Measurements from ENCODE around the gene PACC1.
A peak's percentile ranks its signal among the peaks of the same experiment; 100 is the strongest.

Gene PACC1

DNA sequence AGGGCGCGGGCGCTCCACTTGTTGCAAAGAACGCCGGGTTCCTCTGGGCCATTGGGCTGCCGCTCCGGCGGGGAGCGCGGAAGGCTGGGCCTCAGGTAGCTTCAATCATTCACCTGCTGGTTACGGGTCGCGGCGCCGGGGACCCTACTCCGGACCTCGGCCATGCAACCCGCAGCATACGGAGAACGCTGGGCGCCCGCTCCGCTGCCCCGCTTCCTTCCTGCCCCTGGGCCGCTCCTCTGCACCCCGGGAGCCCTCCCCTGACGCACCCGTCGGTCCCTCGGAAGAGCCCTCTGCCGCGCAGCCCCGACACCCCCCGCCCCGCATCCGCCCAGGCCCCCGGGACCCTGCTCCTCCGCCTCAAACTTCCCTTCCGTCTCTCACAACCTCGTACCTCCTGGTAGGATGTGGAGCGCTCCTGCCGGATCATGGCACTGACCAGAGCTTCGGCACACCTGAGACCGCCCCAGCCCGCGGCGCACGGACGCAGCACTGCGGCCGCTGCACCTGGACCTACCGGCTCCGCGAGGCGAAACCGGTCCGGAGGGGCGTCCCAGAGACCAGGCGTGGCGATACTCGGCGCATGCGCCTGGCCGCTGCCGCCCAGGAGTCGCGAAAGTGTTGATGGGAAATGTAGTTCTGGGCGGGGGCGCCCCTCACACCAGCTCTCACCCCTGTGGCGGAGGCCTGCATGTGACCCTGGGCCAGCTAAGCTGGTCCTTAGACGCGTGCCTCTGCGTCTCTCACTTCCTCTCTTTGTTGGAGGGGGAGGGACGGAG, at the start of gene PACC1:
PACC1 (minus strand) TSS at position 559 of the 779 bp plus-strand sequence; CDS start at position 430, 129 bp downstream.
- Histone ChIP-seq H3K4me1 (ENCODE audit: insufficient read depth, low read length) (peaks cover 15% of the 10 kb centered on the region), H3K36me3 (ENCODE audit: insufficient read depth, low read length) (peaks cover 6% of the 10 kb centered on the region; the same call in 1 of the 2 replicates), H3K9ac (ENCODE audit: low read depth, low read length) (peak within 1 kb of the TSS; percentile 64), H3K9me3 (ENCODE audit: control insufficient read depth, insufficient read depth, low read length) (no peaks in the 10 kb centered on the region)

DNA sequence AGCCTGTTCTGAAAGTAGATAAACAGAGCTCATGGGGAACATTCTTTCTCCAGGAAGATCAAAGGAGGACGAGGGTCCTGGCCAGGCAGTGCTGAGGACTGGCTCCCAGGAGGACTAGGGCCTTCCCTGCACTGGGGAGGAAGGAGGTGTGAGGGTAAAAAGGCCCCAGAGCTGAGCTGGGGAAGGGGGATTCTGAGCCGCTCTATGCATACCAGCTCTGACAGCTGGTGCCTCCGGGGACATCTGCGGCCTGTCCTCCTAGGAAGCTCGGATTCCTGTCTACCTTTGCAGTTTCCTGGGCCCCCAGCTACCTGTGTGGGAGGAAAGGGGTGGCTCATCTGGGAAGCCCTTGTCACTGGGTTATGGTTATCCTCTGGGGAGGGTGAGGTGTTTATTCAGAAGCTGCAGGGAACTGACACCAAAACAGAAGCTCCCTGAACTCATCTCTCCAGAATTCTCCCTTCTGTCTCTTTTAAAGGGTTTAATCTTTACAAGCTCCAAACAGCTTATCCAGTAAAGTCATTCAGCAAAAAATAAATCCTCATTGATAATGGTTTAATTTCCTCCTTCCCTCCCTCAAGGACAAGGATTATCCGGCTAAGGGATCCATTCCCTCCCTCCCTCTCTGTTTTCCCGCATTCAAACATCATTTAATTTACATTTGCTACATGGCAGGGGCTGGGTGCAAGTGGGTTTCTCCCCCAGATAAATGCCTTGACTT, 49.0 kb upstream of the PACC1 start:
- no peaks in the 10 kb centered on the region for H3K9me3 ChIP-seq (ENCODE audit: control insufficient read depth, insufficient read depth, low read length)
- H3K36me3 ChIP-seq (ENCODE audit: insufficient read depth, low read length), result no peaks in the 10 kb centered on the region
- peaks cover 11% of the 10 kb centered on the region; the same call in 1 of the 2 replicates for H3K4me1 ChIP-seq (ENCODE audit: insufficient read depth, low read length)
- no peak overlapping the region for H3K9ac ChIP-seq (ENCODE audit: low read depth, low read length)

DNA sequence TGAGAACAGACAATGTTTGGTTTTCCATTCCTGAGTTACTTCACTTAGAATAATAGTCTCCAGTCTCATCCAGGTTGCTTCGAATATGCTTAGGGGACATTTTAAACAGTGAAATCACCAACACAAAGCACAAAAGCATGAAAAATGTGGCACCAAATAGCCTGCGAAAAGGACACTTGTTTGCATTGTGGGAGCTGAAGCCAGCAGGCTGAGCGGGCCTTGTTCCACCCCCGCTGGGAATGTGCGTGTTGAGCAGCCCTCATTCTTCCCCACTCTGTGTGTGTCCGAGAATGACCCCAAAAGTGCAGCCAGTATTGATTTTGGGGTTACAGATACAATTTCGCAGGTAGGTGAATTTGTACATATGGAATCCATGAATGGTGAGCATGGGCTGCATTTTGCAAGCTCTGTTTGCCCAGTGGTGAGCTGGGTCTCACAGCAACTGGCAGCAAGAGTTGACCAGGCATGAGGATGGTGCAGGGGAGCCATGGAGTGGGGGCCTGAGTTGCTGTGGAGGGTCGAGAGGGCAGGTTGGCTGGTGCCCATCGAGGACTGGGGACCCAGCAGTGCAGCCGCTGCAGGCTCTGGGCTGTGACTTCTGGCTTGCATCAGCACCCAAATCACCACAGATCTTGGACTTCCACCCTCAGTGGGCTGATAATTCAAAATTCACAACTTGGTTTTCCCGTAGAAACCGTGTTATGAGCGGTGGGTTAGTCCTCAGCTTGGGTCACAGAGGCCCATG, 47.4 kb upstream of the PACC1 start:
- no peaks in the 10 kb centered on the region for H3K9me3 ChIP-seq (ENCODE audit: control insufficient read depth, insufficient read depth, low read length)
- H3K36me3 ChIP-seq (ENCODE audit: insufficient read depth, low read length), result no peaks in the 10 kb centered on the region
- H3K4me1 ChIP-seq (ENCODE audit: insufficient read depth, low read length), result peaks cover 11% of the 10 kb centered on the region; the same call in 1 of the 2 replicates
- no peak overlapping the region for H3K9ac ChIP-seq (ENCODE audit: low read depth, low read length)

DNA sequence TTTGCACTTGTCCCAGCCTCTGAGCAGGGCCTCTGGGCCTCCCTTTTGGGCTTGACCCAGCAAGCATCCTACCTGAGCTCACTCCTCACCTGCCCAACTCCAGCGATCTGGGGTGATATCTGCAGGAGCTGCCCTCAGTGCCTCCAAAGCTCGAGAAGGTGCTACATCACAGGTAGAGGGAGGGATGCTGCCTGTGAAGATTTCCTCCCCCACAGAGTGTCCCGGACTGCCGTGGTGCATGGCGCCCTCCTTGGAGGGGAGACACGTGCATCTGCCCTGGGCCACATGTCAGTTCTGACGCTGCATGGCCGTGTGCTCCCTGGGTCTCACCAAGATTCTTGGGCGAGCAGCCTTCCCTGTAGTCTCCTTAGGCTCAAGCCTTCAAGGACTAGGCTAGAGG, 45.7 kb upstream of the PACC1 start:
- Histone ChIP-seq H3K4me1 (ENCODE audit: insufficient read depth, low read length) (peaks cover 11% of the 10 kb centered on the region; the same call in 1 of the 2 replicates), H3K36me3 (ENCODE audit: insufficient read depth, low read length) (no peaks in the 10 kb centered on the region)

DNA sequence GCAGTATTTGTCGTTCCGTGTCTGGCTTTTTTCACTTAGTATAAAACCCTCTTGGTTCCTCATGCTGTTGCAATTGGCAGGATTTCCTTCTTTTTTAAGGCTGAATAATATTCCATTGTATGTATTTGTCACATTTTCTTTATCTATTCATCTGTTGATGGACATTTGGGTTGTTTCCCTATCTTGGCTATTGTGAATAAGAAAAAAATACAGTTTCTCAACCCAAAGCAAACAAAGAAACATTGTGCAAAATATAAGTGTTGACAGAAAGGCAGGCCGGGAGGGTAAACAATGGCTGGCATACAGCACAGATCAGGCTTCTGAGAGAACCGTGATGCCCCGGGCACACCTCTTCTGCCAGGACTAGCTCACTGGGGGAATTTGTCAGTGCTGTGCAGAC, 45.0 kb upstream of the PACC1 start:
- Histone ChIP-seq H3K9ac (ENCODE audit: low read depth, low read length) (no peak overlapping the region), H3K4me1 (ENCODE audit: insufficient read depth, low read length) (peaks cover 11% of the 10 kb centered on the region; the same call in 1 of the 2 replicates), H3K36me3 (ENCODE audit: insufficient read depth, low read length) (no peaks in the 10 kb centered on the region), H3K9me3 (ENCODE audit: control insufficient read depth, insufficient read depth, low read length) (no peaks in the 10 kb centered on the region)

More for the DNA sequence above, 45.7 kb upstream of the PACC1 start:
- H3K9me3 ChIP-seq (ENCODE audit: control insufficient read depth, insufficient read depth, low read length), result no peaks in the 10 kb centered on the region
- no peak overlapping the region for H3K9ac ChIP-seq (ENCODE audit: low read depth, low read length)

DNA sequence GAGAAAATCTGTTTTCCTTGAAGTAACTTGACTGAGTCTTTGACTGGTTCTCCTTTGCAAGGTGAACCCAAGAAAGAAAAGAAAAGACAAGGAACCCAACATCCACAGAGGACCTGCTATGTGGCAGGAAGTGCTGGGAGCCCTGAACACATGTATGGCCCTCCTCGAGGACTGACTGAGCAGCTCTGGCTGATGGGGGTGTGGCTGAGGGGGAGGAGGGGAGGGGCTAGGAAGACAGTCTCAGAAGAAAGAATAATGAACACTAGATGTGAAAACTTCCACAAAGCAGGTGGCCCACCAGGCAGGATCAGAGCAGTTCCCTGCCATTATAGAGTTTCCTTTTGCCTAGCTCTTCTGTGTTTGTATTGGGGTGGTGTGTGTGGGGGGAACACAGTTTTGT, 44.1 kb upstream of the PACC1 start:
- Histone ChIP-seq H3K36me3 (ENCODE audit: insufficient read depth, low read length) (no peaks in the 10 kb centered on the region), H3K9ac (ENCODE audit: low read depth, low read length) (no peak overlapping the region), H3K9me3 (ENCODE audit: control insufficient read depth, insufficient read depth, low read length) (no peaks in the 10 kb centered on the region), H3K4me1 (ENCODE audit: insufficient read depth, low read length) (peaks cover 8% of the 10 kb centered on the region; the same call in 1 of the 2 replicates)

DNA sequence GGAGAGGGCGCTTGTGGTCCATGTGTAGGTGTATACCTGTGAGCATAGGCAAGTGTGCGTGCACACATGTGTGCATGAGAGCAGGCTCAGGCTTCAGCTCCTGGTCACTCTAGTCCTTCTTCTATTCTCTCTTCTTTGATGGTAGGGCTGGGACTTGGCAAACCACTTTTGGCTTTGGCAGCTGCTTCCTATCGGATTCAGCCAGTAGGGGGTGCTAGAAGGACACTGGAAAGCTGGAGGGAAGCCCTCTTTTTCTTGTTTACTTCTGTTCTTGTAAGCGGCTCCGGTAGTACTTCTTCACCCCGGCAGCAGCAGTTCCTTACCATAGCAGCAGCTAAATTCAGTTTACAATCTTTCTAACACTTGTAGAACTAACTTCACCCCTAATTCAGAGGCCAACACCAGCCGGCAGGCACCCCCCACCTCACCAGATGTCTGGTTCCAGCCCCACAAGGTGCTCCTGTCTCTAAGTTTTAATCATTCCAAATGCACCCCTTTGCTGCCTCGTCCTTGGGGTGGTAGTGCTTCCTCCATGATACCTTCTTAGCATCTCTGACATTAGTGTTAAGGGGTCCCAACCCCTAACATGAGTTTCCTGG, 43.2 kb upstream of the PACC1 start:
- no peaks in the 10 kb centered on the region for H3K9me3 ChIP-seq (ENCODE audit: control insufficient read depth, insufficient read depth, low read length)
- no peaks in the 10 kb centered on the region for H3K36me3 ChIP-seq (ENCODE audit: insufficient read depth, low read length)
- no peak overlapping the region for H3K9ac ChIP-seq (ENCODE audit: low read depth, low read length)
- H3K4me1 ChIP-seq (ENCODE audit: insufficient read depth, low read length), result peaks cover 6% of the 10 kb centered on the region; the same call in 1 of the 2 replicates

DNA sequence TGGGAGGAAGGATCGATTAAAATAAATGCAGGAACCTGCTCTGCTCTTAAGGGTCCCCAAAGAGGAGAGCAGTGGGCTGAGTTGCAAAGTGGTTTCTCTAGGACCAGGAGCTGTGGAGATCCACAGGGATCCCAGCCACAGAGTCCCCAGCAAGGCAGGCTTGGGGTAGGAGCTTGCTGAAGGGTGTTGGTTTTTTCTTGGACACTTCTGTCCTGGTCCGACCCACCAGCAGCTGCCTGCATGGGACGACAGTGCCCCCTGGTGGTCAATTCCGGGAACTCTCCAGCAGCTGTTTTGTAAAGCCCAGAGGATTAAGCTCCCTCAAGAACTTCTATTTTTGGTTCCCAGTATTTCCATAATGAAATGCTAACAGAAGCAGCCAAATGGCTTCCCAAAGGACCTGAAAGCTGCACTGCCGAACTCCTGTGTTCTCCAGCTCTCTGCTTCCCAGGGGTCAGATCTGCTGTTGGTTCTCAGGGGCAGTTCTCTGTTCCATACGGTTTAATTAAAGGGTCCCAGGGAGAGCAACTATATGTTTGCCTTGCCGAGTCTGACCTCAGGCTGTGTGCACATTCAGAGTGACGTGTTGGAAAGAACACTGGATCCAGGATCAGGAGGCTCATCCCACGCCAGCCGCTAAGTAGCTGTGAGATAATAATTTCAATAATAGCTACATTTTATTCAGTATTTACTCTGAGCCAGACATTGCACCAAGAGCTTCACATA, 41.3 kb upstream of the PACC1 start:
- Histone ChIP-seq H3K4me1 (ENCODE audit: insufficient read depth, low read length) (no peaks in the 10 kb centered on the region), H3K9me3 (ENCODE audit: control insufficient read depth, insufficient read depth, low read length) (no peaks in the 10 kb centered on the region), H3K36me3 (ENCODE audit: insufficient read depth, low read length) (no peaks in the 10 kb centered on the region), H3K9ac (ENCODE audit: low read depth, low read length) (no peak overlapping the region)

DNA sequence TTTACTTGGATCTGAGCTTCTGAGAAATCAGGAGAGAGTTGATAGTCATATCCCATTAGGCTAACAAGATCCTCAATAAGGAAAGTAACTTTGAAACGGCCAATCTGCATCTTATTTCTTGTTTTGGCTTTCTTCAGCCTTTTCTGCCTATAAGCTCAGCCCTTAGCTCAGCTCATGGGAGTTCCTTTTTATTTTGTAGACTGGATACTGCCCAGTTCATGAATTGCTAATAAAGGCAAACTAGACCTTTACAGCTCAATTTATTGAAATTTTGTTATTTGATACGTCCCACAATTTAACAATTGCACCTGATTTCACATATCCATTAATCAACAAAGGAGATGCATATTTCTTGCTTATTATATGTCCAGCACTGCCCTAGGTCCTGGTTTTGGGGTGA, 40.7 kb upstream of the PACC1 start:
- Histone ChIP-seq H3K9ac (ENCODE audit: low read depth, low read length) (no peak overlapping the region), H3K4me1 (ENCODE audit: insufficient read depth, low read length) (no peaks in the 10 kb centered on the region), H3K36me3 (ENCODE audit: insufficient read depth, low read length) (no peaks in the 10 kb centered on the region), H3K9me3 (ENCODE audit: control insufficient read depth, insufficient read depth, low read length) (no peaks in the 10 kb centered on the region)

DNA sequence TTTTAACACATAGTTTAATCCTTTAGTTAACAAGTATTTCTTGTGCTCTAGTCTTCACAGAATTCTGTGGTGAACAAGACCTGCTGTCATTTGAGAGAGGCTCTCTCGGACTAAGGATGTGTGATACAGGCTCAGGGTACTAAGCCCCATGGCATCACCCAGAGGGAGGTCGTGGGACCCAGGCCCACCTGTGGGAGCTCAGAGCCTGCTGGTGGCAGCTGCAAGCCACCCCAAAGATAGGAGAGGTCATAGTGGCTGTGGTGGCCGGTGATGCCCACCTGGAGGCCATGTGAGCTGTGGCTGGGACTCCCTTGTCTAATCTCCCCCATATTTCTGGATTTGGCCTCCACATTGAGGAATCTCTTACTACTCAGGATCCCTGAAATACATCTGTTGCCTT, 40.1 kb upstream of the PACC1 start:
- H3K9me3 ChIP-seq (ENCODE audit: control insufficient read depth, insufficient read depth, low read length), result no peaks in the 10 kb centered on the region
- no peaks in the 10 kb centered on the region for H3K4me1 ChIP-seq (ENCODE audit: insufficient read depth, low read length)
- no peak overlapping the region for H3K9ac ChIP-seq (ENCODE audit: low read depth, low read length)
- H3K36me3 ChIP-seq (ENCODE audit: insufficient read depth, low read length), result no peaks in the 10 kb centered on the region

DNA sequence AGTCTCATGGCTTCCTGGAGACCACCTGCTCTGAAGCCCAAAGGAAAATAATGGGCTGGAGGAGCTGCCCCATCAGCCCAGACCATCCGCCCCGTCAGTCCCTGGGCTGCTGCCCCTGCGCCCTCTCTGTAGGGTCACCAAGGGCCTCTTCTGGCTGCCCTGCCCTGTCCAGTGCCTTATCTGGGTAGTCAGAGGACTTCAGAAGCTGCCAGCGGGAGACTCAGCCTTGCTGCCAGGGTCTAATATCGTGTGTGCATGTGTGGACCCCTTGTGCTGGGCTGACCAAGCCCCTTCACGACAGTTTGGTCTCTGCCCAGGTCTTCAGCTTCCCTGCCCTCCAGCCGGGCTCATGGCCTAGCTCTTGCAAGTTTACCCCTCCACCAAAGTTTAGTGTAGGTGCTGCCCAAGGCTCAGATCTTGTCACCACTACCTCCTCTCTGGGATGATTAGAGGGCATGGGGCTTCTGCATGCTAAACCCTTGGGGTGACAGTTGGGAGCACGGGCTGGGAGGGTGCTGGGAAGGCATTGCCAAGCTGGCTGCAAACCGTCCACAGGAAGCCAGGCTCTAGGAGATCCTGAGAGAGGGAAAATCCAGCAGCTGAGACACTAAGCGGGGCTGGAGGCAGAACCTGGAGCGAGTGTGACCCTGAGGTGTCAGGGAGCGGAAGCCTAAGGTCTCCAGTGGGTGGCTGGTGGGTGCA, 38.6 kb upstream of the PACC1 start:
- Histone ChIP-seq H3K9ac (ENCODE audit: low read depth, low read length) (no peak overlapping the region), H3K4me1 (ENCODE audit: insufficient read depth, low read length) (no peaks in the 10 kb centered on the region), H3K9me3 (ENCODE audit: control insufficient read depth, insufficient read depth, low read length) (no peaks in the 10 kb centered on the region), H3K36me3 (ENCODE audit: insufficient read depth, low read length) (no peaks in the 10 kb centered on the region)

DNA sequence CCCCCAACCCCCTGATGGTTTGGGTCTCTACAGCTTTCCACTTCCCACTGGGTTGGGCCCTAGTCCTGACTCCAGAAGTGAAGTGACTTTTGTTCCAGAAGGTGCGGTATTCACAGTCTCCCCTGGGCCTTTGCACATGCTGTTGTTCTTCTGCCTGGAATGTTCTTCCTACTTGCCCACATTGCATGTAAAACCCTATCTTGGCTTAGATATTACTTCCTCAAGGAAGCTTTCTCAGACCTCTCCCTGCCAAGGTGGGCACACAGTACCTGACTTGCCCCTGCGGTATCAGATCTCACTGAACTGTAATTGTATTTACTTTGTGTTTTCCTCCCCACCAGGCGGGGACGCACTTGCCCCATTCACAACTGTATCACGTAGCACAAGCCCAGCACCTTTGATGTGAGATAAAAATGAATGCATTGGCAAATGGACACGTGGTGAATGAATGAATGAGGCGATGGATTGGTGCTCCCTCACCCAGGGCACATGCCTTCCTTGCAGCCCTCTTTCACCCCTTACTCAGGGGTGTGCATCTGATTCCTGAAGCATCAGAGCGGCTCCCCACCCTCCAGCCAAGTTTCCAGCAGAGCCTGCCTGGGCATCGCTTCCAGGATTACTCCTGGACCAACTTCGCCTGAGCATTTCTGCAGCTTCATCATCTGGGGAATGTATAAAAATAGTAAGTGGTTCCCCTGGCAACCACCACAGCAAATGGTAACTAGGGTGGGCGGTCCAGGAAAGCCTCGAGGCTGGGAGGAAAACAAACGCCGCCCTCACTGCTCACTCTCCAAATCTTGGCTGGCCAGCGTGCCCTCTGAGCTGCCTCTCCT, 37.9 kb upstream of the PACC1 start:
- H3K9me3 ChIP-seq (ENCODE audit: control insufficient read depth, insufficient read depth, low read length), result no peaks in the 10 kb centered on the region
- no peaks in the 10 kb centered on the region for H3K36me3 ChIP-seq (ENCODE audit: insufficient read depth, low read length)
- H3K9ac ChIP-seq (ENCODE audit: low read depth, low read length), result no peak overlapping the region
- no peaks in the 10 kb centered on the region for H3K4me1 ChIP-seq (ENCODE audit: insufficient read depth, low read length)

Data from ES-I3 (cell line).